Right atrium auricular region (tissue), 2 donors: ENCODE measurements around the gene CAMTA1. TPM values are rescaled to one million over a fixed set of nuclear protein-coding genes. Genes with fewer than 3 reads are reported as not detected.

ENCODE experiments used
- DNase-seq: peaks from one replicate; pipeline ENCODE4 v3.0.0-alpha.2; 2019; ENCODE audit warnings: low spot score
- H3K27ac ChIP-seq, 2 donors: fragments of 200-600 bp; sonication (generic); 1 replicate in 1 of 2; 2 replicates in 1 of 2; pipeline ENCODE4 v1.5.1; 2016 to 2019
- H3K27me3 ChIP-seq, 2 donors: fragments of 200-600 bp; sonication (generic); one replicate each; pipeline versions ENCODE4 v1.5.1 to v1.6.0; 2017 to 2019
- H3K36me3 ChIP-seq: fragments of 200-600 bp; sonication (generic); one replicate; pipeline ENCODE4 v1.5.1; 2016
- H3K4me1 ChIP-seq, 2 donors: fragments of 200-600 bp; sonication (generic); one replicate each; pipeline versions ENCODE4 v1.5.1 to v1.6.0; 2017 to 2019
- H3K4me3 ChIP-seq, 2 donors: fragments of 200-600 bp; sonication (generic); 1 replicate in 1 of 2; 2 replicates in 1 of 2; pipeline ENCODE4 v1.5.1; 2017 to 2019; ENCODE audit warnings: mild to moderate bottlenecking in 1 of 2, moderate library complexity in 1 of 2
- H3K9me3 ChIP-seq, 2 donors: fragments of 200-600 bp; sonication (generic); one replicate each; pipeline ENCODE4 v1.5.1; 2019
- CTCF ChIP-seq, 2 donors: fragments of 200-600 bp; sonication (generic); IDR thresholded peaks; one replicate each; pipeline ENCODE4 v1.5.1; 2019; ENCODE audit warnings: antibody characterized with exemption in 2 of 2
- total RNA-seq, 2 donors: library from RNA; depleted of rRNA; stranded (reverse); fragments of >200 nt; gene quantifications; one replicate each; pipeline ENCODE4 v1.1.0, GENCODE V29; 2016

Gene CAMTA1
- total RNA-seq, 2 donors from 2014 or later: 132 to 190 TPM

GRCh38 chr1:7761103-7761502 is 975.8 kb downstream of the CAMTA1 start:
- peak overlapping the region in 1 of 2 donors; percentile 62 for H3K27ac ChIP-seq
- TF ChIP-seq CTCF (IDR thresholded peaks at IDR 0.05): no peak
- DNase-seq: no peak
- H3K27me3 ChIP-seq: no peaks in the 10 kb centered on the region
- no peaks in the 10 kb centered on the region for H3K9me3 ChIP-seq
- peaks cover 0 to 9% of the 10 kb centered on the region in 2 donors for H3K4me1 ChIP-seq
- no peak overlapping the region for H3K4me3 ChIP-seq
- no peaks in the 10 kb centered on the region for H3K36me3 ChIP-seq

GRCh38 chr1:7767176-7767575 is 981.9 kb downstream of the CAMTA1 start:
- H3K9me3 ChIP-seq: no peaks in the 10 kb centered on the region
- DNase-seq: no peak
- H3K4me1 ChIP-seq: peaks cover 0 to 6% of the 10 kb centered on the region in 2 donors
- H3K27ac ChIP-seq: no peak overlapping the region
- TF ChIP-seq CTCF (IDR thresholded peaks at IDR 0.05): no peak
- H3K4me3 ChIP-seq: no peak overlapping the region
- no peaks in the 10 kb centered on the region for H3K36me3 ChIP-seq
- H3K27me3 ChIP-seq: no peaks in the 10 kb centered on the region

GRCh38 chr1:7768583-7768982 is 983.3 kb downstream of the CAMTA1 start:
- DNase-seq: no peak
- Histone ChIP-seq H3K36me3 (peaks cover 4% of the 10 kb centered on the region), H3K27me3 (no peaks in the 10 kb centered on the region), H3K27ac (no peak overlapping the region), H3K4me1 (peaks cover 0 to 15% of the 10 kb centered on the region in 2 donors), H3K4me3 (no peak overlapping the region), H3K9me3 (no peaks in the 10 kb centered on the region)
- no peak for TF ChIP-seq CTCF (IDR thresholded peaks at IDR 0.05)

- Histone ChIP-seq H3K27me3 (no peaks in the 10 kb centered on the region), H3K27ac (no peak overlapping the region), H3K4me1 (peaks cover 0 to 15% of the 10 kb centered on the region in 2 donors), H3K36me3 (peaks cover 17% of the 10 kb centered on the region), H3K9me3 (no peaks in the 10 kb centered on the region), H3K4me3 (no peak overlapping the region)
- DNase-seq: no peak
- no peak for TF ChIP-seq CTCF (IDR thresholded peaks at IDR 0.05)
These were observed 984.6 kb downstream of the CAMTA1 start for GRCh38 chr1:7769673-7770412.

GRCh38 chr1:7770669-7770996 is 985.4 kb downstream of the CAMTA1 start:
- H3K9me3 ChIP-seq: no peaks in the 10 kb centered on the region
- H3K4me3 ChIP-seq: peak overlapping the region; percentile 92 to 97
- TF ChIP-seq CTCF (IDR thresholded peaks at IDR 0.05): no peak
- peak overlapping the region; percentile 89 to 91 for H3K27ac ChIP-seq
- no peak for DNase-seq
- H3K36me3 ChIP-seq: peaks cover 18% of the 10 kb centered on the region
- H3K27me3 ChIP-seq: no peaks in the 10 kb centered on the region
- peaks cover 0 to 15% of the 10 kb centered on the region in 2 donors for H3K4me1 ChIP-seq
